ENCODE measurements around the gene CTSV. TPM values are rescaled to one million over a fixed set of nuclear protein-coding genes. Genes with fewer than 3 reads are reported as not detected.
"Not testable (repeated sequence)": the region's sequence is repeated elsewhere in the genome, so short reads cannot be mapped to it uniquely, and the experiment has no call there.

The CTSV gene
- total RNA-seq, 3 donors from 2014 or later (not counting 1 experiment from before 2014, with no cell fraction given): 0.05 TPM; not detected in 2

GRCh38 chr9:97046228-97046627 is 7.3 kb upstream of the CTSV start:
- H3K4me3 ChIP-seq (ENCODE audit: low read length): no peak overlapping the region
- H3K27me3 Mint-ChIP-seq (ENCODE audit: low read depth in 2 of 2): peaks cover 19 to 41% of the 10 kb centered on the region in 2 donors
- no peaks in the 10 kb centered on the region for H3K36me3 ChIP-seq (ENCODE audit: control insufficient read depth, insufficient read depth, low read length)
- no peak overlapping the region for H3K27ac ChIP-seq (ENCODE audit: low read length)
- no peaks in the 10 kb centered on the region for H3K9me3 ChIP-seq (ENCODE audit: control insufficient read depth, insufficient read depth, low read length)
- H3K9me3 Mint-ChIP-seq: no peaks in the 10 kb centered on the region
- no peaks in the 10 kb centered on the region for H3K36me3 Mint-ChIP-seq
- TF ChIP-seq, protein P1, sequence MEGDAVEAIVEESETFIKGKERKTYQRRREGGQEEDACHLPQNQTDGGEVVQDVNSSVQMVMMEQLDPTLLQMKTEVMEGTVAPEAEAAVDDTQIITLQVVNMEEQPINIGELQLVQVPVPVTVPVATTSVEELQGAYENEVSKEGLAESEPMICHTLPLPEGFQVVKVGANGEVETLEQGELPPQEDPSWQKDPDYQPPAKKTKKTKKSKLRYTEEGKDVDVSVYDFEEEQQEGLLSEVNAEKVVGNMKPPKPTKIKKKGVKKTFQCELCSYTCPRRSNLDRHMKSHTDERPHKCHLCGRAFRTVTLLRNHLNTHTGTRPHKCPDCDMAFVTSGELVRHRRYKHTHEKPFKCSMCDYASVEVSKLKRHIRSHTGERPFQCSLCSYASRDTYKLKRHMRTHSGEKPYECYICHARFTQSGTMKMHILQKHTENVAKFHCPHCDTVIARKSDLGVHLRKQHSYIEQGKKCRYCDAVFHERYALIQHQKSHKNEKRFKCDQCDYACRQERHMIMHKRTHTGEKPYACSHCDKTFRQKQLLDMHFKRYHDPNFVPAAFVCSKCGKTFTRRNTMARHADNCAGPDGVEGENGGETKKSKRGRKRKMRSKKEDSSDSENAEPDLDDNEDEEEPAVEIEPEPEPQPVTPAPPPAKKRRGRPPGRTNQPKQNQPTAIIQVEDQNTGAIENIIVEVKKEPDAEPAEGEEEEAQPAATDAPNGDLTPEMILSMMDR (IDR thresholded peaks at IDR 0.05): no peak
- intact Hi-C loops (cut with micrococcal nuclease): no loop called here
- 64% methylated on average over 5 of the region's 5 CpGs for WGBS (ENCODE audit: insufficient coverage)
- H3K27ac Mint-ChIP-seq: no peak overlapping the region
- DNase-seq (no peak), ATAC-seq (no peak)
- no peak overlapping the region for H3K4me3 Mint-ChIP-seq
- no peaks in the 10 kb centered on the region for H3K4me1 Mint-ChIP-seq
- H3K4me1 ChIP-seq (ENCODE audit: control insufficient read depth, insufficient read depth, low read length): no peaks in the 10 kb centered on the region
- no peaks in the 10 kb centered on the region for H3K27me3 ChIP-seq (ENCODE audit: control insufficient read depth, insufficient read depth, low read length)

- WGBS (ENCODE audit: insufficient coverage): 84% methylated on average over 5 of the region's 5 CpGs
- no peaks in the 10 kb centered on the region for H3K36me3 Mint-ChIP-seq
- no peaks in the 10 kb centered on the region for H3K4me1 Mint-ChIP-seq
- no peaks in the 10 kb centered on the region for H3K9me3 Mint-ChIP-seq
- H3K36me3 ChIP-seq (ENCODE audit: control insufficient read depth, insufficient read depth, low read length): no peaks in the 10 kb centered on the region
- H3K4me3 Mint-ChIP-seq: no peak overlapping the region
- DNase-seq: no peak
- peaks cover 22 to 33% of the 10 kb centered on the region in 2 donors for H3K27me3 Mint-ChIP-seq (ENCODE audit: low read depth in 2 of 2)
- no peaks in the 10 kb centered on the region for H3K9me3 ChIP-seq (ENCODE audit: control insufficient read depth, insufficient read depth, low read length)
- H3K27ac Mint-ChIP-seq: no peak overlapping the region
- H3K4me1 ChIP-seq (ENCODE audit: control insufficient read depth, insufficient read depth, low read length): no peaks in the 10 kb centered on the region
- TF ChIP-seq, protein P1 (IDR thresholded peaks at IDR 0.05): no peak
- no peak overlapping the region for H3K27ac ChIP-seq (ENCODE audit: low read length)
- intact Hi-C loops (cut with micrococcal nuclease): no loop called here
- no peak for ATAC-seq
- no peak overlapping the region for H3K4me3 ChIP-seq (ENCODE audit: low read length)
- no peaks in the 10 kb centered on the region for H3K27me3 ChIP-seq (ENCODE audit: control insufficient read depth, insufficient read depth, low read length)
Observed at GRCh38 chr9:97045300-97045699, 6.4 kb upstream of the CTSV start.

DNA sequence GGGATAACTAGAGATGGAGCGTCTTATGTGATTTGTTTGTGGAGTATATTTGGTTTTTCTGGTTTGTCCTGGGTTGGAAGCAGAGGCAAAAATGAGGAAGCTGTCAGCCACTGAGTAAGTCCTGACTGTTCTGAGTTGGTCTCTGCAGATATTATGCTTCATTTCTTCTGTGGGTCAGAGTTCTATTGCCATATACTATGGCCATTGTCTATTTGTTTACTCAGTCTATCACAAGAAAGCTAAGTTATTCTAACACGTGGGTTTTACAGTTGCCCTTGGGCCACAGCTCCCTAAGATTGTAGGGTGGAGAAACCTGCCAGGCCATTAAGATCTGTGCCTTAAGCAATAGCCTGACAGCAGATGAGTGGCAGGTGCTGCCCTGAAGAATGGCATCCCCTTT is 3.0 kb upstream of the CTSV start:
- no peak overlapping the region for H3K4me3 ChIP-seq (ENCODE audit: low read length)
- no peak overlapping the region for H3K27ac ChIP-seq (ENCODE audit: low read length)
- no peaks in the 10 kb centered on the region for H3K36me3 Mint-ChIP-seq
- H3K4me3 Mint-ChIP-seq: no peak overlapping the region
- intact Hi-C loops (cut with micrococcal nuclease): no loop called here
- no peak overlapping the region for H3K27ac Mint-ChIP-seq
- peaks cover 9% of the 10 kb centered on the region for H3K4me1 ChIP-seq (ENCODE audit: control insufficient read depth, insufficient read depth, low read length)
- DNase-seq: no peak
- peaks cover 7% of the 10 kb centered on the region for H3K27me3 ChIP-seq (ENCODE audit: control insufficient read depth, insufficient read depth, low read length)
- H3K9me3 ChIP-seq (ENCODE audit: control insufficient read depth, insufficient read depth, low read length): no peaks in the 10 kb centered on the region
- no peak for ATAC-seq
- WGBS (ENCODE audit: insufficient coverage): 37% methylated on average over 2 of the region's 2 CpGs
- peaks cover 5 to 10% of the 10 kb centered on the region in 2 donors for H3K4me1 Mint-ChIP-seq
- H3K27me3 Mint-ChIP-seq (ENCODE audit: low read depth in 2 of 2): peaks cover 41 to 47% of the 10 kb centered on the region in 2 donors
- no peaks in the 10 kb centered on the region for H3K9me3 Mint-ChIP-seq
- TF ChIP-seq, protein P1 (IDR thresholded peaks at IDR 0.05): no peak
- no peaks in the 10 kb centered on the region for H3K36me3 ChIP-seq (ENCODE audit: control insufficient read depth, insufficient read depth, low read length)

DNA sequence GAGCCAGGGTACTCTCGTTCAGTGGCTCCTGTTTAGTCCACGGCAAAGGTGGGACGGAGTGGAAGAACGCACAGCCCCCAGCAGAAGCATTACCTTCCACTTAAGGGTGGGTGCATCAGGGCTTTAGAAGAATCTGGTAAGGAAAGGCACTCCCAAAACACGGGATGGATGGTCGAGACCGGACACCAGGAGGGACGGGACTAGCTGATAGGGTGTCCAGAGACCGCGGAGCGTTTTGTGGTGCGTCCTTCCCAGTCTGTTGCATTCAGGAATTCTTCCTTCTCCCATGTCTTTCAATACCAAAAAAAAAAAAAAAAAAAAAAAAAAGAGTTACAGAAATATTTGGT is 545 bp upstream of the CTSV start:
- TF ChIP-seq, protein P1 (IDR thresholded peaks at IDR 0.05): no peak
- Mint-ChIP-seq H3K4me3 (peak overlapping the region; percentile 66), H3K4me1 (peaks cover 5 to 10% of the 10 kb centered on the region in 2 donors), H3K27me3 (ENCODE audit: low read depth in 2 of 2) (peaks cover 40 to 53% of the 10 kb centered on the region in 2 donors), H3K36me3 (no peaks in the 10 kb centered on the region), H3K27ac (no peak overlapping the region), H3K9me3 (no peaks in the 10 kb centered on the region)
- 3% methylated on average over 11 of the region's 12 CpGs for WGBS (ENCODE audit: insufficient coverage)
- Histone ChIP-seq H3K36me3 (ENCODE audit: control insufficient read depth, insufficient read depth, low read length) (no peaks in the 10 kb centered on the region), H3K4me3 (ENCODE audit: low read length) (no peak overlapping the region), H3K4me1 (ENCODE audit: control insufficient read depth, insufficient read depth, low read length) (peaks cover 9% of the 10 kb centered on the region), H3K27ac (ENCODE audit: low read length) (no peak overlapping the region), H3K27me3 (ENCODE audit: control insufficient read depth, insufficient read depth, low read length) (peaks cover 7% of the 10 kb centered on the region), H3K9me3 (ENCODE audit: control insufficient read depth, insufficient read depth, low read length) (no peaks in the 10 kb centered on the region)
- DNase-seq (no peak), ATAC-seq (no peak)
- intact Hi-C loops (cut with micrococcal nuclease): no loop called here

GRCh38 chr9:97023505-97023904 is 15.4 kb downstream of the CTSV start:
- H3K36me3 ChIP-seq (ENCODE audit: control insufficient read depth, insufficient read depth, low read length); H3K4me3 Mint-ChIP-seq; H3K9me3 Mint-ChIP-seq; H3K4me3 ChIP-seq (ENCODE audit: low read length); H3K27ac Mint-ChIP-seq; H3K4me1 ChIP-seq (ENCODE audit: control insufficient read depth, insufficient read depth, low read length); ATAC-seq; intact Hi-C loops (cut with micrococcal nuclease); H3K4me1 Mint-ChIP-seq; H3K9me3 ChIP-seq (ENCODE audit: control insufficient read depth, insufficient read depth, low read length); H3K27ac ChIP-seq (ENCODE audit: low read length); H3K27me3 ChIP-seq (ENCODE audit: control insufficient read depth, insufficient read depth, low read length); H3K36me3 Mint-ChIP-seq; DNase-seq: not testable (repeated sequence)
- WGBS (ENCODE audit: insufficient coverage): 87% methylated on average over 1 of the region's 1 CpG
- peaks cover 4 to 15% of the 10 kb centered on the region in 2 donors for H3K27me3 Mint-ChIP-seq (ENCODE audit: low read depth in 2 of 2)

Measured in natural killer cell (primary cell).